COLO829 (cell line): Measurements from ENCODE around the gene CDHR5.

Experiments used
- DNase-seq: peaks from one replicate; pipeline ENCODE4 v3.0.0; 2012; ENCODE audit warnings: low spot score

Gene CDHR5

GRCh38 chr11:643849-644738, 19.3 kb upstream of the CDHR5 start:
- no peak for DNase-seq

GRCh38 chr11:643366-643765, 18.6 kb upstream of the CDHR5 start:
- no peak for DNase-seq

- DNase-seq, result no peak
These were observed 17.1 kb upstream of the CDHR5 start for GRCh38 chr11:641806-642370.

GRCh38 chr11:640021-640706, 15.4 kb upstream of the CDHR5 start:
- no peak for DNase-seq

DNA sequence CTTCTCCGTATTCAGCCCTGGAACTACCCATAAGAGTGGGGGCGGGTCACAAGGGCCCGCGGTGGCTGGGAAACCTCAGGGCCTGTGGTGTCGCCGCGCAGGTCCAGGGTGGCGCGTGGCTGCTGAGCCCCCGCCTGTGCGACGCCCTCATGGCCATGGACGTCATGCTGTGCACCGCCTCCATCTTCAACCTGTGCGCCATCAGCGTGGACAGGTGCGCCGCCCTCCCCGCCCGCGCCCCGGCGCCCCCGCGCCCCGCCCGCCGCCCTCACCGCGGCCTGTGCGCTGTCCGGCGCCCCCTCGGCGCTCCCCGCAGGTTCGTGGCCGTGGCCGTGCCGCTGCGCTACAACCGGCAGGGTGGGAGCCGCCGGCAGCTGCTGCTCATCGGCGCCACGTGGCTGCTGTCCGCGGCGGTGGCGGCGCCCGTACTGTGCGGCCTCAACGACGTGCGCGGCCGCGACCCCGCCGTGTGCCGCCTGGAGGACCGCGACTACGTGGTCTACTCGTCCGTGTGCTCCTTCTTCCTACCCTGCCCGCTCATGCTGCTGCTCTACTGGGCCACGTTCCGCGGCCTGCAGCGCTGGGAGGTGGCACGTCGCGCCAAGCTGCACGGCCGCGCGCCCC, 14.7 kb upstream of the CDHR5 start:
- no peak for DNase-seq

DNA sequence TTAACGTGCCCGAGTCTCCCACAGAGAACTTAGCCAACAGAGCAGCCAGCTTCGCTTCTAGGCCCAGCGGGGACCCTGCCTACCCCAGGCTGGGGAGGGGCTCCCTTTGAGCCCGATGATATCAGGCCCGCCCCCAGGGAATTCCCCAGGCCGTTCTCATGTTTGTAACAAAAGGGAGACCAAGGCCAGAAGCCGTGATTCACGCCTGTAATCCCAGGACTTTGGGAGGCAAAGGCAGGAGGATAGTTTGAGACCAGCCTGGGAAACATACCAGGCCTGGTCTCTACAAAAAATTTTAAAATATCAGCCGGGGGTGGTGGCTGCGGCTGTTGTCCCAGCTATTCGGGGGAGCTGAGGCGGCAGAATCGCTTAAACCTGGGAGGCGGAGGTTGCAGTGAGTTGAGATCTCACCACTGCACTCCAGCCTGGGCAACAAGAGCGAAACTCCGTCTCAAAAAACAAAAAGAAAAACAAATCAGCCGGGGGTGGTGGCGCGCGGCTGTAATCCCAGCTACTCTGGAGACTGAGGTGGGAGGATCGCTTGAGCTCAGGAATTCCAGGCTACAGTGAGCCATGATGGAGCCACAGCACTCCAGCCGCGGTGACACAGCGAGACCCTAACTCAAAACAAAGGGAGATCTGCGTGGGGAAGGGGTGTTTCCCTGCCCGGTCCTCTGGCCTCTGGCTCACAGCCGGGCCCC, 14.0 kb upstream of the CDHR5 start:
- no peak for DNase-seq

DNA sequence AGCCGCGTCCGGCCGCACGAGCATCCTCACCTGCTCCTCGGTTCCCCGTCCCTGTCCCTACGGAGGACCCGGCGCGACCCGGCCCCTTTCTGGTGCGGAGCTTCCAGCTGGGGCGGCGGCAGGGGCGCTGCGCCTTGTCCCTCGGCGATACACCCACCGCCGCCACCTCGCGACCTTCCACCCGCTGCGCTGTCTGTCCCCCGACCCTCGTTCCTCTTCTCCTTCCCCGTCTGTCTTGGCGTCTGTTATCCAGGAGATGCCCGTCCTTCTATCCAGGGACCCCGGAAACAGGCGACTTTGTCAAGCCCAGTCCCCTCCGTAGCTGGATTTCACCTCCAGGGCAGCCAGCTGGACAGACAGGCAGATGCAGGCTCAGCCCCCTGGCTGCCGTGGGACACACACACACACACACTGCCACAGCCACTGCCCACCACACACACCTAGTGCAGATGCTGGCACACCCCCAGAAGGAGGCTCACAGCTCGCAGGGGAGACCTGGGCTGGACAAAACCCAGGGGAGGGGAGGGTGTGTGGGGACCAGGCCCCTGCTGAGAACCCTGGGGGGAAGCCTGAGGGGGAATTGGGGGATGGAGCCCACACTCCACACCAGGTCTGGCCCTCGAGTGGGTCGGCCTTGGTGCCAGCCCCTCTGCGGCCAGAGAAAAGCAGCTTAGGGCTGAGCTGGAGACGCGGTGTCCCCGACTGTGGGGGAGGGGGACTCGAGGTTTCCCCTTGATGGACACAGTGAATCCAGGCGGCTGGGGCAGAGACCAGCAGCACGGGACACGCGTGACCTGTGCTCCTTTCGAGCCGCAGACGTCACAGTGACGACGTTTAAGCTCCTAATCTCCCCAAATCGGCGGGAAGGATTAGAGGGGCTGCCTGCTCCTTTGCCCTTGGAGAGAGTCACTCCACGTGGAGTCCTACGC, 13.1 kb upstream of the CDHR5 start:
- DNase-seq, result no peak

GRCh38 chr11:637333-637592, 12.5 kb upstream of the CDHR5 start:
- no peak for DNase-seq

DNA sequence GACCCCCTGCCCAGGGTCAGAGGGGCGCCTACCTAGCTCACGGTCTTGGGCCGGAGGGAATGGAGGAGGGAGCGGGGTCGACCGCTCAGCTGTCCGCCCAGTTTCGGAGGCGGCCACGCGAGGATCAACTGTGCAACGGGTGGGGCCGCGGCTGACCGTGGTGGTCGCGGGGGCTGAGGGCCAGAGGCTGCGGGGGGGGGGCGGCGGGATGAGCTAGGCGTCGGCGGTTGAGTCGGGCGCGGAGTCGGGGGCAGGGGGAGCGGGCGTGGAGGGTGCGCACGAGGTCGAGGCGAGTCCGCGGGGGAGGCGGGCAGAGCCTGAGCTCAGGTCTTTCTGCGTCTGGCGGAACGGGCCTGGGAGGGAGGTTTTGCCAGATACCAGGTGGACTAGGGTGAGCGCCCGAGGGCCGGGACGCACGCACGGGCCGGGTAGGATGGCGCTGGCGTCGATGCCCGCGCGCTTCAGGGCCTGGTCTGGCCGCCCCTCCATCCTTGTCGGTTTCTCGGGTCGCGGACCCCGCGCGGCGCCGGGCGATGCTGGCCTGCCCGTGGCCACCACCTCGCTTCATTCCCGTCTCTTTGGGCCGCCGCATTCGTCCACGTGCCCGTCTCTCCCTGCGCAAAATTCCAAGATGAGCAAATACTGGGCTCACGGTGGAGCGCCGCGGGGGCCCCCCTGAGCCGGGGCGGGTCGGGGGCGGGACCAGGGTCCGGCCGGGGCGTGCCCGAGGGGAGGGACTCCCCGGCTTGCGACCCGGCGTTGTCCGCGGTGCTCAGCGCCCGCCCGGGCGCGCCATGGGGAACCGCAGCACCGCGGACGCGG, 12.0 kb upstream of the CDHR5 start, which contains the start of gene DRD4:
TSS of gene DRD4 (plus strand) at position 759 of the 822 bp plus-strand sequence. CDS start at position 795, 36 bp downstream.
- DNase-seq, result no peak

GRCh38 chr11:635945-636510, 11.3 kb upstream of the CDHR5 start:
- DNase-seq, result no peak

DNA sequence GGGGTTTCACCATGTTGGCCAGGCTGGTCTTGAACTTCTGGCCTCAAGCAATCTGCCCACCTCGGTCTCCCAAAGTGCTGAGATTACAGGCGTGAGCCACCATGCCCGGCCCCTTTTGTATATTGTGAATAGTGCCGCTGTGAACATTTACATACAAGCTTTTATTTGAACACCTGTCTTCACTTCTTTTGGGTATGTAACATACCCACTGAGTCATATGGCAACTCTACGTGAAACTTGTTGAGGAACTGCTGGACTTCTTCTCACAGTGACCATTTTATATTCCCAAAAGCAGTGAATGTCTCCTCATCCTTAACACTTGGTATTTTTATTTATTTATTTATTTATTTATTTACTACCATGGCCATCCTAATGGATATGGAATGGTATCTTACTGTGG, 6.1 kb upstream of the CDHR5 start:
- no peak for DNase-seq

- DNase-seq, result no peak
These were observed 4.5 kb upstream of the CDHR5 start for GRCh38 chr11:629237-629583.

DNA sequence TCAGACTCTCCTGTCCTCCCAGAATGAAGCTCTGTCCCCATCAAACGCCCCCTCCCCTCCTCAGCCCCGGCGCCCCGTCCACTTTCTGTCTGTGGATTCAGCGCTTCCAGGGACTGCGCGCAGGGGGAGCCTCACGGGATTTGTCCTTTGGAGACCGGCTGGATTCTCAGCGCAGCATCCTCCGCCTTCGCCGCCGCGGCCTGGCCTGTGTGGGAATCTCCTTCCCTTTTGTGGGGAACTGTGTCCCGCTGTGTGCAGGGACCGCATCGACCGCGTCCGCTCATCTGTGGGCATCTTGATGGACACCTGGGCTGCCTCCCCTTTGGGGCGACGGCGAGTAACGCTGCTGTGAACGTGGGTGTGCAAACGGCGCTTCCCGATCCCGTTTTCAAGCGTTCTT, 3.3 kb upstream of the CDHR5 start:
- no peak for DNase-seq

GRCh38 chr11:627308-627576, 2.5 kb upstream of the CDHR5 start:
- DNase-seq, result no peak

DNA sequence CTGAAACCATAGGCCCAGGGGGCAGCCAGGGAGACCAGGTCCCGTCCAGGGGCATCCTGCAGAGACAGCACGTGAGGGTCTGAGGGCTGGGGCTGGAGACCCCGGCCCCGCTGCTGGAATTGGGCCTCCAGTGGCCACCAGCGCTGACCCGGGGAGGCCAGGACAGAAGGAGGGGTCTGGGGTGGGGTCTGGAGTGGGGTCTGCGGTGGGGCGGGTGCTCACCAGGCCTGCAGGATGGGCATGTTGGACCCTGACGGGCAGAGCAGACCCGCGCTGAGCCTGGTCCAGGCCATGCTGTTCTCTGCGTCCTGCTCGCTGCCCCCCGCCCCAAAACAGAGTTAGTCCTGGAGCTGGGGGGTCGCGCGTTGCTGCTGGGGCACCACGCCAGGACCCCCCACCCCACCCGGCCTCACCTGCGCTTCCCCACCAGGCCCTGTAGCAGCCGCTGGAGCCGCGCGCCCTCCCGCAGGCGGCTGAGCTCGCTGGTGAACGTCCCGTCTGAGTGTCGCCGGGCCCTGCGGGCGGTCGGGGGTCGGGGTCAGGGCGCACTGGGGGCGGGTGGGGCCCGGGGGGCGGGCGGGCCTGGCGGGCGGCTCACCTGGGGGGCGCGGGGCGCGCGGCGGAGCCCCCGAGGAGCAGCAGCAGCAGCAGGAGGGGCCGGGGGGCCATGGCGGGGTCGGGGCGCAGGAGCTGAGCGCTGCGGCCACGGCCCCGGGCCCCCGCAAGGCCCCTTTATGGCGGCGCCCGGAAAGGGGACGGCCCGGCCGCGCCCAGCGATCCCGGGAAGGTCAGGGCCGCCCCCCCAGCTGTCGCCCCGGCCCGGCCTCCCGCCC, 1.9 kb upstream of the CDHR5 start, which contains the start of gene SCT:
TSS of gene SCT (minus strand) at position 707 of the 833 bp plus-strand sequence. CDS start at position 669, 38 bp downstream.
- DNase-seq, result no peak

- no peak for DNase-seq
These were observed 997 bp upstream of the CDHR5 start for GRCh38 chr11:625636-626268.

DNA sequence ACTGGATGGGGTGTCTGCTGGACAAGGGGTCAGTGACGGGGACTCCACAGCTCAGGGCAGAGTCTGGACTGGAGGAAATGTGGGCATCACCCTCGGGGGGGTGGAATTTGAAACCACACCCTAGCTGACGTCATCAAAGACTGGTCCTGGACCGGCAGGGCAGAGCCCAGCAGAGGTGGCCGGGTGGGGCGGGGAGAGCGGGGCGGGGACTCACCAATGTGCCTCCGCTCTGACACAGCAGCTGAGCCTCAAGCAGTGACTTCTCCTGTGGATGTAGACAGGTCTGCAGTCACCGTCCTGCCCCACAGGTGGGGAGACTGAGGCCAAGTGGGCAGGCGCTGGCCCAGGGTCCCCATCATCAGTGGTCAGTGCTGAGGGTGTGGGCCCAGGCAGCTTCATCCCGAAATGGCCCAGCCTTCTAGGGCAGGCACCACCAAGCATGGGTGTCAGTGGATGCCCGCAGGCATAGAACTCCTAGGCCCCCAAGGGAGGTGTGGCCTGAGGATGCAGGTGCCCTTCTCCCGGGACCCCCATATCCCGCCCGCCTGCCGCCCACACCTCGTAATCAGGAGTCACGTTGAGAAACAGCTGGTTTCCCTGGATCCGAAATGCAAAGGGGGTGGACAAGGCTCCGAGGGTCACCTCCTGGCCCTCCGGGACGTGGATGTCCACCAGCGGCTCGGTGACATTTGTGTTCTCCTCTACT, 603 bp downstream of the CDHR5 start:
- DNase-seq, result no peak

DNA sequence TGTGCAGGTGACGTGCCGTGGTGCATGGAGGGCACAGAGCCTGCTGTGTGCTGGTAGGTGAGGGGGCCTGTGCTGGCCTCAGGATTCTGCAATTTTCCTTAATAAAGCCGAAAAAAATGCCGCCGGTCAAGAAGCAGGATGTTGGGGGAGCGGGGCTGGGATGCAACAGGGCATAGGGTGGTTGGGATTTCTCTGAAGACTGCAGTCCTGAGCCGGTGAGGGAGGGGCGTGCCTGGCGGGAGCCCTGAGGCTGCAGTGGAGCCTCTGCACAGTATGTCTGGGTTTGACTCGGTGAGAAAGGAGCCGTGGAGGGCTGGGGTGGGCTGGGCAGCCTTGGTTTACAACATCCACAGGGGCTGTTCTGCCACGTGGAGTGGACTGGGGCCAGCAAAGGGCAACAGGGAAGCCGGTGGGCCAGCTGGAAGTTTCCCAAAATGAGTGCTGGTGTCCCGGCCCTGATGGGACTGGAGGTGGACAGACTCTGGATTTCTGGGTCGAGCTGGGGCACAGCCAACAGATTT, 1.3 kb downstream of the CDHR5 start:
- no peak for DNase-seq
